PC-3 (cell line): Measurements from ENCODE around the gene AP5Z1.

ENCODE experiments used
- EZH2phosphoT487 ChIP-seq: fragments of 300-600 bp; sonication (generic); IDR thresholded peaks from 2 replicates; pipeline ENCODE4 v1.6.1; 2018; ENCODE audit warnings: mild to moderate bottlenecking, antibody characterized with exemption, low read length, borderline replicate concordance
- TF ChIP-seq, protein P1 (sequence below): fragments of 300-600 bp; sonication (generic); conservative IDR thresholded peaks from 2 replicates; pipeline ENCODE4 v1.5.1; 2017; ENCODE audit warnings: antibody characterized with exemption, low read depth, mild to moderate bottlenecking, low read length

DNA sequence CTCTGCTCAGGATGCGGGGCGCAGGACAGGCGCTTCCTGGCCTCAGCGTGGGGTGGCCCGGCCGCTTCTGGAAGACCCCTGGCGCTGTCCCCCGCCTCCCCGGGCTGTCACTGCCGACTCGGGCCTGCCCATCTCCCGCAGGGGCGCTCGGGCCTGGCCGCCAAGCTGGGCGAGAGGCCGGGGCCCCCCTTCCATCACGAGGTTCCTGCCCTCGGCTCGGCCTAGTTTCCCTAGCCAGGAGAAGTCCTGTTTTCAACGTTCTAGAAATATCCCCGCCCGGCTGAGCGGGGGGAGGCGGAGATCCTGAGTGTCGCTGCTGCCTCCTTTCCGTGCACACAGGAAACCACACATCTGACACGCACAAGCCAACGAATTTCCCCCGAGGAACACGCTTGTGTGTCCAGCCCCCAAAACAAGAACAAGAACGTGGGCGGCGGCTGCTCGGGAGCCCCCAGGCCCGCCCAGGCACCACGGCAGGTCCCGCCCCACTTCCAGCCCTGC is 33.7 kb downstream of the AP5Z1 start:
- TF ChIP-seq, protein P1, sequence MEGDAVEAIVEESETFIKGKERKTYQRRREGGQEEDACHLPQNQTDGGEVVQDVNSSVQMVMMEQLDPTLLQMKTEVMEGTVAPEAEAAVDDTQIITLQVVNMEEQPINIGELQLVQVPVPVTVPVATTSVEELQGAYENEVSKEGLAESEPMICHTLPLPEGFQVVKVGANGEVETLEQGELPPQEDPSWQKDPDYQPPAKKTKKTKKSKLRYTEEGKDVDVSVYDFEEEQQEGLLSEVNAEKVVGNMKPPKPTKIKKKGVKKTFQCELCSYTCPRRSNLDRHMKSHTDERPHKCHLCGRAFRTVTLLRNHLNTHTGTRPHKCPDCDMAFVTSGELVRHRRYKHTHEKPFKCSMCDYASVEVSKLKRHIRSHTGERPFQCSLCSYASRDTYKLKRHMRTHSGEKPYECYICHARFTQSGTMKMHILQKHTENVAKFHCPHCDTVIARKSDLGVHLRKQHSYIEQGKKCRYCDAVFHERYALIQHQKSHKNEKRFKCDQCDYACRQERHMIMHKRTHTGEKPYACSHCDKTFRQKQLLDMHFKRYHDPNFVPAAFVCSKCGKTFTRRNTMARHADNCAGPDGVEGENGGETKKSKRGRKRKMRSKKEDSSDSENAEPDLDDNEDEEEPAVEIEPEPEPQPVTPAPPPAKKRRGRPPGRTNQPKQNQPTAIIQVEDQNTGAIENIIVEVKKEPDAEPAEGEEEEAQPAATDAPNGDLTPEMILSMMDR, result no peak
- no peak for TF ChIP-seq EZH2phosphoT487
